Uterus (tissue), 2 donors: ENCODE measurements around the gene DDX27.

Experiments used
- POLR2A ChIP-seq, 2 donors: fragments of 450-650 bp; IDR thresholded peaks; one replicate each; pipeline ENCODE4 v1.6.1; 2016; ENCODE audit warnings: antibody characterized with exemption in 2 of 2, mild to moderate bottlenecking in 1 of 2, moderate library complexity in 1 of 2
- TF ChIP-seq, protein P1 (sequence below), 4 experiments: fragments of 200-600 bp in 2 of 4; fragments of 450-650 bp in 2 of 4; sonication (generic) in 2 of 4; IDR thresholded peaks; one replicate each; pipeline ENCODE4 v1.5.1; 2016 to 2019; ENCODE audit warnings: antibody characterized with exemption in 4 of 4, mild to moderate bottlenecking in 2 of 4, moderate library complexity in 1 of 4

DNA sequence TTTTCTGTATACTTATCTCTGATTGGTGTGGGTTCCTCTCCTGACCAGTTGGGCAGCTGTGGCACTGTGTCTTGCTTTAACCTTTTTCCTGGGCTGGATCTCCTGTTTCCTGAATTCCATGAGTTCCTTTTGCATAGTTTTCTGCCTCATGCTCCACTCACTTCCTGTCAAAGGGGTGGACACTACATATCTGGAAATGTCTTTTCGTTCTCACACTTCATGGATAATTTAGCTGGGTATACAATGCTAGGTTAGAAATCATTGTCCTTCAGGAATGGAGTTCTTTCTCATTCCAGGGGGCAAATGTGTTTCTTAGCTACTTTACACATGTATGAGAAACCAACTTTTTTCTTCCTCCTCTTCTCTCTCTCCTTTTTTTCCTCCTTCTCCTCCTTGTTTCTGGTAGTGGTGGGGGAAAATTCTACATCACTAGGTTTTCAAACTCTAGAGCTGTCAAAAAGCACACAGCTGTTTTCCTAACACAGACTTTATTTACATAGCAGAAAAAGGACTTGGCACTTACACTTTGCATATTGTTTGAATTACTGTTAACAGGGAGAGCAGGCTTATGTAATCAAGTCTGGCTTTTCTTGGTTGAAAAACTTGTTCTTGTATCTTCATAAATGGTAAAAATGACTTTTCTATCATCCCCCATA lies 9.0 kb upstream of the DDX27 start:
- TF ChIP-seq, protein P1, sequence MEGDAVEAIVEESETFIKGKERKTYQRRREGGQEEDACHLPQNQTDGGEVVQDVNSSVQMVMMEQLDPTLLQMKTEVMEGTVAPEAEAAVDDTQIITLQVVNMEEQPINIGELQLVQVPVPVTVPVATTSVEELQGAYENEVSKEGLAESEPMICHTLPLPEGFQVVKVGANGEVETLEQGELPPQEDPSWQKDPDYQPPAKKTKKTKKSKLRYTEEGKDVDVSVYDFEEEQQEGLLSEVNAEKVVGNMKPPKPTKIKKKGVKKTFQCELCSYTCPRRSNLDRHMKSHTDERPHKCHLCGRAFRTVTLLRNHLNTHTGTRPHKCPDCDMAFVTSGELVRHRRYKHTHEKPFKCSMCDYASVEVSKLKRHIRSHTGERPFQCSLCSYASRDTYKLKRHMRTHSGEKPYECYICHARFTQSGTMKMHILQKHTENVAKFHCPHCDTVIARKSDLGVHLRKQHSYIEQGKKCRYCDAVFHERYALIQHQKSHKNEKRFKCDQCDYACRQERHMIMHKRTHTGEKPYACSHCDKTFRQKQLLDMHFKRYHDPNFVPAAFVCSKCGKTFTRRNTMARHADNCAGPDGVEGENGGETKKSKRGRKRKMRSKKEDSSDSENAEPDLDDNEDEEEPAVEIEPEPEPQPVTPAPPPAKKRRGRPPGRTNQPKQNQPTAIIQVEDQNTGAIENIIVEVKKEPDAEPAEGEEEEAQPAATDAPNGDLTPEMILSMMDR (IDR thresholded peaks at IDR 0.05) = no peak
- no peak for TF ChIP-seq POLR2A (IDR thresholded peaks at IDR 0.05)
